H54 (cell line): Measurements from ENCODE around the gene MCEMP1.

Experiments used
- DNase-seq: peaks from one replicate; pipeline ENCODE4 v3.0.0; 2011; ENCODE audit warnings: low spot score, mixed read lengths; ENCODE audit not compliant: insufficient read length
- FAIRE-seq: peaks from 3 replicates; lab custom pipeline; 2011; peaks lifted over from hg19 to GRCh38; lab: Jason Lieb, UNC
- POLR2A ChIP-seq: IDR thresholded peaks from 2 replicates; pipeline ENCODE4 v1.6.1; 2011; ENCODE audit warnings: low read depth, mild to moderate bottlenecking, low read length

The MCEMP1 gene

GRCh38 chr19:7648265-7649014, 28.4 kb upstream of the MCEMP1 start:
- no peak for TF ChIP-seq POLR2A
- DNase-seq (no peak), FAIRE-seq (no peak)

- DNase-seq, result no peak
- no peak for TF ChIP-seq POLR2A
- FAIRE-seq, result no peak
Measured at GRCh38 chr19:7650148-7650547, 26.7 kb upstream of the MCEMP1 start.

- DNase-seq (peak; percentile 86), FAIRE-seq (peak; percentile 6)
- TF ChIP-seq POLR2A, result no peak
Measured at GRCh38 chr19:7652061-7652641, 24.7 kb upstream of the MCEMP1 start.

- no peak for FAIRE-seq
- no peak for TF ChIP-seq POLR2A
- DNase-seq, result no peak
Measured at GRCh38 chr19:7654401-7654800, 22.5 kb upstream of the MCEMP1 start.

- no peak for DNase-seq
- no peak for TF ChIP-seq POLR2A
- no peak for FAIRE-seq
Measured at GRCh38 chr19:7655581-7655980, 21.3 kb upstream of the MCEMP1 start.

- FAIRE-seq, result no peak
- no peak for DNase-seq
- no peak for TF ChIP-seq POLR2A
Measured at GRCh38 chr19:7657131-7657751, 19.6 kb upstream of the MCEMP1 start.

GRCh38 chr19:7658219-7658686, 18.6 kb upstream of the MCEMP1 start:
- FAIRE-seq, result no peak
- no peak for DNase-seq
- TF ChIP-seq POLR2A, result no peak

GRCh38 chr19:7661744-7662538, 14.9 kb upstream of the MCEMP1 start:
- FAIRE-seq (no peak), DNase-seq (no peak)
- TF ChIP-seq POLR2A, result no peak

GRCh38 chr19:7662657-7663056, 14.2 kb upstream of the MCEMP1 start:
- FAIRE-seq (no peak), DNase-seq (no peak)
- TF ChIP-seq POLR2A, result no peak

GRCh38 chr19:7663706-7664105, 13.2 kb upstream of the MCEMP1 start:
- FAIRE-seq (no peak), DNase-seq (no peak)
- no peak for TF ChIP-seq POLR2A

- TF ChIP-seq POLR2A, result no peak
- FAIRE-seq (no peak), DNase-seq (no peak)
Measured at GRCh38 chr19:7665076-7665475, 11.8 kb upstream of the MCEMP1 start.

- no peak for TF ChIP-seq POLR2A
- no peak for DNase-seq
- FAIRE-seq, result no peak
Measured at GRCh38 chr19:7668842-7669241, 8.0 kb upstream of the MCEMP1 start, which contains the start of gene RETN. TSS of gene RETN (plus strand) at chr19:7669049. CDS start at chr19:7669327, 278 bp downstream.

GRCh38 chr19:7669641-7670040, 7.2 kb upstream of the MCEMP1 start:
- no peak for TF ChIP-seq POLR2A
- no peak for DNase-seq
- FAIRE-seq, result no peak
